Measurements from ENCODE around the gene DIS3L. TPM values are rescaled to one million over a fixed set of nuclear protein-coding genes. Genes with fewer than 3 reads are reported as not detected.
"Not testable (repeated sequence)": the region's sequence is repeated elsewhere in the genome, so short reads cannot be mapped to it uniquely, and the experiment has no call there.

DIS3L gene
- total RNA-seq, 2 donors from 2014 or later: 22.2 to 31.5 TPM

DNA sequence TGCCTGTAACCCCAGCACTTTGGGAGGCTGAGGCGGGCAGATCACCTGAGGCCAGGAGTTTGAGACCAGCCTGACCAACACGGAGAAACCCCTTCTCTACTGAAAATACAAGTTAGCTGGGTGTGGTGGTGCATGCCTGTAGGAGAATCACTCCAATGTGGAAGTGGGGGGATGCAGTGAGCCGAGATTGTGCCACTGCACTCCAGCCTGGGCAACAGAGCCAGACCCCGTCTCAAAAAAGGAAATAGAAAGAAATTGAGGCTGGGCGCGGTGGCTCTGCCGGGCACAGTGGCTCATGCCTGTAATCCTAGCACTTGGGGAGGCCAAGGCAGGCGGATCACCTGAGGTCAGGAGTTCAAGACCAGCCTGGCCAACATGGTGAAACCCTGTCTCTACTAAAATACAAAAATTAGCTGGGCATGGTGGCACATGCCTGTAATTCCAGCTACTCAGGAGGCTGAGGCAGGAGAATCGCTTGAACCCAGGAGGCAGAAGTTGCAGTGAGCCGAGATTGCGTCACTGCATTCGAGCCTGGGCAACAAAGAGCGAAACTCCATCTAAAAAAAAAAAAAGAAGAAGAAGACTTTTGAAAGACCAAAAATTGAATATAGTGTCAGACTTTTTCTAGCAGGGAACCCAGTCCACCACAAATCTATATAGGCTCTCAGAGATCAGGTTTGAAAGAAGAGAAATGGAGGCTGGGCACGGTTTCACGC lies 68.5 kb downstream of the DIS3L start:
- H3K9me3 Mint-ChIP-seq; H3K4me1 Mint-ChIP-seq (ENCODE audit: low read depth); H3K36me3 Mint-ChIP-seq (ENCODE audit: insufficient read depth in 2 of 2); DNase-seq; ATAC-seq (replicated peaks in 1 of 2); H3K27me3 Mint-ChIP-seq (ENCODE audit: low read depth); H3K4me3 Mint-ChIP-seq; H3K27ac Mint-ChIP-seq: not testable (repeated sequence)

DNA sequence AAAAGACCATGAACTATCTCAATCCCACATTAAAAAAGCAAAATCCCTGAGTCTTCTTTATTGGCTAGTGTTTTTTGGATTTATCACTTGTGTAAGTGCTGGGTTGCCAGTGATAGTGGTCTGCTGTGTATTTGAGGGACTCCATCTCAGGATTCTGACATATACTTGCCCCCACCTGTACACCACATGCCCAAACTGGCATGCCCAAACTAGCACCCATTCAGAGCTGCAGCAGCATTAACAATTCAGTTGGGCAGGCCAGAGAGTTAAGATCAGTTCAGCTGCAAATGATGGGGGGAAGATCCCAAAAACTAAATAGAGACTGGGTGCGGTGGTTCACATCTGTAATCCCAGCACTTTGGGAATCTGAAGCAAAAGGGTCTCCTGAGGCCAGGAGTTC lies 69.4 kb downstream of the DIS3L start:
- ATAC-seq (replicated peaks in 1 of 2): no peak
- H3K4me3 Mint-ChIP-seq: no peak overlapping the region

DNA sequence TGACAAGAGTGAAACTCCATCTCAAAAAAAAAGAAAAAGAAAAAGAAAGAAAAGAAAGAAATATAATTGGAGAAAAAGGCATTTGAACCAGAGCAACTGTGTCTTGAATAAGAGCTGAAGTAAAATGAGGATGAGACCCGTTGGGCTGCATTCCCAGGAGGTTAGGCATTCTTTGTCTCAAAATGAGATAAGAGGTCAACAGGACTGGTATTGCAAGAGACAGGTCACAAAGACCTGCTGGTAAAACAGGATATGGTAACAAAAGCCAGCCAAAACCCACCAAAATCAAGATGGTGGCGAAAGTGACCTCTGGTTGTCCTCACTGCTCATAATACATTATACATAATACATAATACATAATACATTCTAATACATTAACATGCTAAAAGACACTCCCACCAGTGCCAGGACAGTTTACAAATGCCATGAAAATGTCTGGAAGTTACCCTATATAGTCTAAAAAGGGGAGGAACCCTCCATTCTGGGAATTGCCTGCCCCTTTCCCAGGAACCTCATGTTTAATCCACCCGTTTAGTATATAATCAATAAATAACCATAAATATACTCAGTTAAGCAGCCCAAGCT lies 71.7 kb downstream of the DIS3L start:
- peaks cover 8% of the 10 kb centered on the region for H3K4me1 Mint-ChIP-seq (ENCODE audit: low read depth)
- no peak overlapping the region for H3K4me3 Mint-ChIP-seq
- no peaks in the 10 kb centered on the region for H3K27me3 Mint-ChIP-seq (ENCODE audit: low read depth)
- DNase-seq: no peak
- no peak overlapping the region for H3K27ac Mint-ChIP-seq
- H3K36me3 Mint-ChIP-seq (ENCODE audit: insufficient read depth in 2 of 2): no peaks in the 10 kb centered on the region
- H3K9me3 Mint-ChIP-seq: no peaks in the 10 kb centered on the region
- ATAC-seq (replicated peaks in 1 of 2): no peak

More for the DNA sequence above, 69.4 kb downstream of the DIS3L start:
- H3K27ac Mint-ChIP-seq: no peak overlapping the region
- H3K36me3 Mint-ChIP-seq (ENCODE audit: insufficient read depth in 2 of 2): no peaks in the 10 kb centered on the region
- H3K9me3 Mint-ChIP-seq: no peaks in the 10 kb centered on the region
- H3K4me1 Mint-ChIP-seq (ENCODE audit: low read depth): no peaks in the 10 kb centered on the region
- no peak for DNase-seq
- H3K27me3 Mint-ChIP-seq (ENCODE audit: low read depth): no peaks in the 10 kb centered on the region

DNA sequence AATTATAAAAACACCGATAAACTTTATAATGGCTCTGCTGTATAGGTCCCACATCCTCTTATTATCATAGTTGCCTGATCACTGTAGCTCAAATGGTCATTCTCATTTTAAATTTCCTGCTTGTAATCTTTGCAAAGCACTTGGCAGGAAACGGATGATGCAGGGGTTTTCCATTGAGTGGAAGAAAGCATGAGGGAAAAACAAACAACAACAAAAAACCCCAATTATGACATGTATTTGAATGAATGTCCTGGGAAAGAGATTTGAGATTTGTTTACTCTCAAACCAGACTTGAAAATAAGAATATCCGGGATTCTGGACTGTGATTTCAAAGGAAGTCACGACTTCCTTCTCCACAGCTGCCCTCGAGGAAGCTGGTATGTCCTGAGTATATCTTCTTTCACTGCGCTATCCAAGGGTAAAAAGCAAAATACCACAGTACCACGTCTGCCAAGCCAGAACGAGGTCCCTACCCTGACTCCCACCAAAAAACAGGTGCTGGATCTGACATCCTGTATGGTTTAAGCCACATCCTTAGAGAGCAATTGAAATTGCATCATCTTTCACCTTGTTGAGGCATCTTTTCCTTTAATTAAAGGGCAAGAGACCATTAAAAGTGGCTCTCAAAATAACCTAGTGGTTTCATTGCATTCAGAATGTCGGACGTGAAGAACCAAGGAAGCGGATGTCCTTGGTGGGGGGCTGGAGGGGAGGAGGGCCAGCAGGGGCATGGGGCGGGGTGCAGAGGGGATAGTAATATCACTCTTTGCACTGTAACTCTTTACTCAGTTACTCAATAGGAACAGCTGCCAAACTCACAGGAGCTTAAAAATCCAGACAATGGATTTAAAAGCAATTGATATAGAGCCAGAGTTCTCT lies 76.6 kb downstream of the DIS3L start:
- Mint-ChIP-seq H3K36me3 (ENCODE audit: insufficient read depth in 2 of 2) (no peaks in the 10 kb centered on the region), H3K27ac (peak overlapping the region; percentile 94), H3K27me3 (ENCODE audit: low read depth) (no peaks in the 10 kb centered on the region), H3K4me1 (ENCODE audit: low read depth) (peaks cover 18% of the 10 kb centered on the region), H3K4me3 (peak overlapping the region; percentile 77 to 90), H3K9me3 (peaks cover 0 to 2% of the 10 kb centered on the region in 2 donors)
- peak; percentile 83 to 88 for ATAC-seq (replicated peaks in 1 of 2)
- peak; percentile 44 to 59 for DNase-seq

DNA sequence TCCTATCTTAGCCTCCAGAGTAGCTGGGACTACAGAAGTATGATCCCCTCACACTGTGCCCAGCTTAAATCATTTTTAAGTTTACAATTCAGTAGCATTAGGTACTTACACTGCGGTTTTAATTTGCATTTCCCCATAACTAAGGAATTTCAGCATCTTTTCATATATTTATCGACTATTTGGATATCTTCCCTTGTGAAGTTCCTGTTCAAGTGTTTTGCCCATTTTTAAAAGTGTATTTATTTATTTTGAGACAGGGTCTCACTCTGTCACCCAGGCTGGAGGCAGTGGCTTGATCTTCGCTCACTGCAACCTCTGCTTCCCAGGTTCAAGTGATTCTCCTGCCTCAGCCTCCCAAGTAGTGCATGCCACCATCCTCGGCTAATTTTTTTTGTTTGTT lies 80.8 kb downstream of the DIS3L start:
- Mint-ChIP-seq H3K36me3 (ENCODE audit: insufficient read depth in 2 of 2) (no peaks in the 10 kb centered on the region), H3K4me3 (no peak overlapping the region)

DNA sequence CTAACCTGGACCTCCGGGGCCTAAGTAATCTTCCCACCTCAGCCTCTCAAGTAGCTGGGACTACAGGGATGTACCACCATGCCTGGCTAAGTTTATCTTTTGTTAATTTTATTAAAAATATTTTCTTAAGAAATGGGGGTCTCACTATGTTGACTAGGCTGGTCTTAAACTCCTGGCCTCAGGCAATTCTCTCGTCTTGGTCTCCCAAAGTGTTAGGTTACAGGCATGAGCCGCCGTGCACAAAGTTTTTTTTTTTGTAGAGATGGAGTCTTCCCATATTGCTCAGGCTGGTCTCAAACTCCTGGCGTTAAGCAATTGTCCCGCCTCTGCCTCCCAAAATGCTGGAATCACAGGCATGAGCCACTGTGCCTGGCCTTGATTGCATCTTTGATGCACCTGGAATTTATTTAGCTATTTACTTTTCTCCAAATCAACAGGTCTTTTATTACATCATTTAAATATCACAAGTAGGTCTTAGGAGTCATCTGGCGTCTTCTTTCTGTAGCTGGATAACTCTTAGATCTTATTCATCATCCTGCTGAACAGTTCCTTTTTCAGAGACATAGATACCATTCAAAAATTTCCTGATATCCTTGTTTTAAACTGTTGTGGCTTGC lies 85.6 kb downstream of the DIS3L start:
- DNase-seq (no peak), ATAC-seq (replicated peaks in 1 of 2) (no peak)
- Mint-ChIP-seq H3K27me3 (ENCODE audit: low read depth) (no peaks in the 10 kb centered on the region), H3K4me1 (ENCODE audit: low read depth) (no peaks in the 10 kb centered on the region), H3K36me3 (ENCODE audit: insufficient read depth in 2 of 2) (no peaks in the 10 kb centered on the region), H3K27ac (no peak overlapping the region), H3K9me3 (peaks cover 0 to 2% of the 10 kb centered on the region in 2 donors), H3K4me3 (no peak overlapping the region)

More for the DNA sequence above, 80.8 kb downstream of the DIS3L start:
- Mint-ChIP-seq H3K4me1 (ENCODE audit: low read depth) (peaks cover 18% of the 10 kb centered on the region), H3K9me3 (peaks cover 0 to 2% of the 10 kb centered on the region in 2 donors), H3K27me3 (ENCODE audit: low read depth) (no peaks in the 10 kb centered on the region), H3K27ac (no peak overlapping the region)
- ATAC-seq (replicated peaks in 1 of 2) (no peak), DNase-seq (no peak)

DNA sequence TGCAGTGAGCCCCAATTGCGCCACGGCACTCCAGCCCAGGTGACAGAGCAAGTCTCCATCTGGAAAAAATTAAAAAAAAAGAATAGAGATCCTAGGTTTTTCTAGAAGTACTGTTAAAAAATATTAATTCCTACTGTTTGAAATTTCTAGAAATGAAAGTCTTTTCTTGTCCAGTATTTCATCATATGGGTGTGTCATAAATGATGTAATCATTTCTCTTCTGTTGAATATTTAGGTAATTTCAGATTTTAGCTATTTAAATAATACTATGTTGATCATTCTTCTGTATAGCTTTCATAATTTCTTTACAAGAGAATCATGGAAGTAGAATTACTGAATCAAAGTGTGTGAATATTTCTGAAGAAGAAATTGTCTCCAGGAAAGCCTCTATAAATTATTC lies 88.0 kb downstream of the DIS3L start:
- not testable (repeated sequence) for H3K27ac Mint-ChIP-seq; H3K27me3 Mint-ChIP-seq (ENCODE audit: low read depth); ATAC-seq (replicated peaks in 1 of 2); H3K9me3 Mint-ChIP-seq; DNase-seq; H3K4me3 Mint-ChIP-seq; H3K36me3 Mint-ChIP-seq (ENCODE audit: insufficient read depth in 2 of 2)
- H3K4me1 Mint-ChIP-seq (ENCODE audit: low read depth): peaks cover 17% of the 10 kb centered on the region

Other genes starting within 250 kb of the DIS3L start
- not detected for gene MEGF11, start 39.8 kb upstream of the DIS3L start, total RNA-seq
- gene TIPIN, start 63.1 kb downstream of the DIS3L start, total RNA-seq: 10 to 100 TPM; 22.9 to 35.8 TPM
- 10 to 100 TPM; 83.3 to 98.1 TPM for gene MAP2K1, start 93.3 kb downstream of the DIS3L start, total RNA-seq
- 10 to 100 TPM; 29.9 to 32.2 TPM for gene SNAPC5, start 204.2 kb downstream of the DIS3L start, total RNA-seq
- 1,000 to 10,000 TPM; 4,175 to 4,250 TPM for gene RPL4, start 211.3 kb downstream of the DIS3L start, total RNA-seq
- gene ZWILCH, start 211.8 kb downstream of the DIS3L start, total RNA-seq: 10 to 100 TPM; 25.0 to 25.1 TPM

Data from activated T-cell treated with anti-CD3 and anti-CD28 coated beads, Interleukin-2, amount 50 U/mL, for 72 hours (primary cell).